Thoracic aorta (tissue), 2 donors: ENCODE data around the gene EXOC1. TPM values are rescaled to one million over a fixed set of nuclear protein-coding genes. Genes with fewer than 3 reads are reported as not detected.

Experiments used
- ATAC-seq: fragments of 150-250 bp; one replicate; pipeline ENCODE4 v1.8.0; 2017; ENCODE audit warnings: low read depth; ENCODE audit not compliant: insufficient number of reproducible peaks, low FRiP score
- DNase-seq: peaks from one replicate; pipeline ENCODE4 v3.0.0-alpha.2; 2020; ENCODE audit warnings: low spot score
- H3K27ac ChIP-seq, 2 donors: fragments of 200-600 bp; sonication (generic); 1 replicate in 1 of 2; 2 replicates in 1 of 2; pipeline ENCODE4 v1.5.1; 2016; ENCODE audit warnings: mild to moderate bottlenecking in 2 of 2, moderate library complexity in 2 of 2
- H3K27me3 ChIP-seq: fragments of 200-600 bp; sonication (generic); replicated peaks from 2 replicates; pipeline ENCODE4 v1.6.0; 2016; ENCODE audit warnings: mild to moderate bottlenecking; ENCODE audit not compliant: insufficient read depth
- H3K36me3 ChIP-seq: fragments of 200-600 bp; sonication (generic); one replicate; pipeline ENCODE4 v1.5.1; 2016
- H3K4me1 ChIP-seq, 2 donors: fragments of 200-600 bp; sonication (generic); 1 replicate in 1 of 2; 2 replicates in 1 of 2; pipeline versions ENCODE4 v1.5.1 to v1.6.0; 2016; ENCODE audit warnings: low read depth in 2 of 2, mild to moderate bottlenecking in 1 of 2; ENCODE audit not compliant: control insufficient read depth in 1 of 2
- H3K4me3 ChIP-seq: fragments of 200-600 bp; sonication (generic); 2 replicates; pipeline ENCODE4 v1.5.1; 2016; ENCODE audit warnings: mild to moderate bottlenecking
- H3K9me3 ChIP-seq: fragments of 200-600 bp; sonication (generic); 2 replicates; pipeline ENCODE4 v1.5.1; 2016
- CTCF ChIP-seq: fragments of 200-600 bp; sonication (generic); IDR thresholded peaks from one replicate; pipeline ENCODE4 v1.5.1; 2019; ENCODE audit warnings: antibody characterized with exemption
- total RNA-seq, 2 donors: library from RNA; depleted of rRNA; stranded (reverse); fragments of >200 nt; gene quantifications; one replicate each; pipeline versions ENCODE4 v1.1.0 to v1.2.3, GENCODE V29; 2016

The EXOC1 gene
- total RNA-seq, 2 donors from 2014 or later, result 33.5 to 60.5 TPM

GRCh38 chr4:55926610-55927009 is 73.2 kb downstream of the EXOC1 start:
- ATAC-seq (no peak), DNase-seq (no peak)
- Histone ChIP-seq H3K27me3 (no peaks in the 10 kb centered on the region), H3K9me3 (no peaks in the 10 kb centered on the region), H3K36me3 (no peaks in the 10 kb centered on the region), H3K4me1 (no peaks in the 10 kb centered on the region), H3K4me3 (no peak overlapping the region), H3K27ac (no peak overlapping the region)
- no peak for TF ChIP-seq CTCF

GRCh38 chr4:55927803-55928437 is 74.5 kb downstream of the EXOC1 start:
- DNase-seq (no peak), ATAC-seq (no peak)
- TF ChIP-seq CTCF, result no peak
- no peaks in the 10 kb centered on the region for H3K27me3 ChIP-seq
- no peaks in the 10 kb centered on the region for H3K9me3 ChIP-seq
- H3K36me3 ChIP-seq, result no peaks in the 10 kb centered on the region
- no peaks in the 10 kb centered on the region for H3K4me1 ChIP-seq
- H3K27ac ChIP-seq, result no peak overlapping the region
- no peak overlapping the region for H3K4me3 ChIP-seq

GRCh38 chr4:55928846-55929245 is 75.4 kb downstream of the EXOC1 start:
- no peaks in the 10 kb centered on the region for H3K4me1 ChIP-seq
- no peak for TF ChIP-seq CTCF

GRCh38 chr4:55931043-55931442 is 77.6 kb downstream of the EXOC1 start:
- H3K4me1 ChIP-seq, result no peaks in the 10 kb centered on the region
- DNase-seq, result no peak
- no peaks in the 10 kb centered on the region for H3K9me3 ChIP-seq
- TF ChIP-seq CTCF, result no peak
- H3K27me3 ChIP-seq, result no peaks in the 10 kb centered on the region
- ATAC-seq, result no peak
- H3K27ac ChIP-seq, result no peak overlapping the region
- no peak overlapping the region for H3K4me3 ChIP-seq
- no peaks in the 10 kb centered on the region for H3K36me3 ChIP-seq

More at GRCh38 chr4:55928846-55929245, 75.4 kb downstream of the EXOC1 start:
- DNase-seq, result no peak
- Histone ChIP-seq H3K27ac (no peak overlapping the region), H3K4me3 (no peak overlapping the region), H3K9me3 (no peaks in the 10 kb centered on the region), H3K27me3 (no peaks in the 10 kb centered on the region), H3K36me3 (no peaks in the 10 kb centered on the region)
- no peak for ATAC-seq

- H3K4me1 ChIP-seq, result no peaks in the 10 kb centered on the region
- TF ChIP-seq CTCF, result no peak
- H3K9me3 ChIP-seq, result peaks cover 1% of the 10 kb centered on the region
- DNase-seq (no peak), ATAC-seq (no peak)
- H3K4me3 ChIP-seq, result no peak overlapping the region
- no peak overlapping the region for H3K27ac ChIP-seq
- H3K27me3 ChIP-seq, result no peaks in the 10 kb centered on the region
- no peaks in the 10 kb centered on the region for H3K36me3 ChIP-seq
Measured at GRCh38 chr4:55931833-55932232, 78.4 kb downstream of the EXOC1 start.
